Pulmonary artery endothelial cell (primary cell): ENCODE measurements around the gene RIC1. TPM values are rescaled to one million over a fixed set of nuclear protein-coding genes. Genes with fewer than 3 reads are reported as not detected.

ENCODE experiments used
- DNase-seq: peaks from one replicate; pipeline ENCODE4 v3.0.0-alpha.2; 2011; ENCODE audit warnings: low read depth, low spot score
- total RNA-seq: library from RNA; depleted of rRNA; stranded (reverse); fragments of >200 nt; gene quantifications from 2 replicates; pipeline ENCODE4 v1.2.3, GENCODE V29; 2014

Gene RIC1
- total RNA-seq, 1 donor from 2014 or later, result 32.8 TPM

- DNase-seq, result no peak
Measured at GRCh38 chr9:5819174-5819573, 190.3 kb downstream of the RIC1 start.

GRCh38 chr9:5820425-5820824, 191.5 kb downstream of the RIC1 start:
- DNase-seq, result no peak

DNA sequence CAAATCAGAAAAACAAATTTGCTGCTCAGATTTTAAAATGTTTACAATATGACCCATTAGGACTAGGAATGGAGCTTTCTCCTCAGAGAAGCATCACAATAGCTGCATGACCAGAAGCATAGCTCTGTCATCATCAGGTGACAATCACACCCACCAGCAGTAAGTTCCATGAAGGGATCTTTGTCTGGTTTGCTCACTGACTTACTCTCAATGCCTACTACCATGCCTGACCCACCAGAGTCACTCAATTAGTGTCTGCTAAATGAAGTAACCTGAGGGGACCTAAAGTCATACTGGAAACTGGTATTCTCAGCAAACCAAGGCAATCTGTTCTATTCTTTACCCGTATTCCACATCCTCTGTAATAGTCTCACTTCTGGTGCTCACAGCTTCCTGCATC, 196.3 kb downstream of the RIC1 start:
- DNase-seq, result no peak

Other genes starting within 250 kb of the RIC1 start
- gene PLGRKT, start 191.2 kb upstream of the RIC1 start, total RNA-seq, result 8.2 and 12.4 TPM in 2 replicates
- gene CD274, start 178.6 kb upstream of the RIC1 start, total RNA-seq, result 39.2 and 44.7 TPM in 2 replicates
- gene PDCD1LG2, start 118.6 kb upstream of the RIC1 start, total RNA-seq, result 24.3 and 27.1 TPM in 2 replicates
- 18.5 and 27.6 TPM in 2 replicates for gene ERMP1, start 204.0 kb downstream of the RIC1 start, total RNA-seq